Fibroblast of lung (primary cell): ENCODE measurements around the gene SWT1.

ENCODE experiments used
- EZH2 ChIP-seq: IDR thresholded peaks from 2 replicates; pipeline ENCODE4 v1.5.1; 2012; ENCODE audit warnings: low read length, control low read depth, mild to moderate bottlenecking; ENCODE audit errors: missing control alignments
- TF ChIP-seq, protein P1 (sequence below), 2 donors: IDR thresholded peaks in 1 of 2; conservative IDR thresholded peaks in 1 of 2; 1 replicate in 1 of 2; 2 replicates in 1 of 2; pipeline ENCODE4 v1.5.1; 2011 to 2012; ENCODE audit warnings: low read length in 2 of 2, control low read depth in 1 of 2, inconsistent platforms in 1 of 2, low read depth in 1 of 2, mild to moderate bottlenecking in 1 of 2

DNA sequence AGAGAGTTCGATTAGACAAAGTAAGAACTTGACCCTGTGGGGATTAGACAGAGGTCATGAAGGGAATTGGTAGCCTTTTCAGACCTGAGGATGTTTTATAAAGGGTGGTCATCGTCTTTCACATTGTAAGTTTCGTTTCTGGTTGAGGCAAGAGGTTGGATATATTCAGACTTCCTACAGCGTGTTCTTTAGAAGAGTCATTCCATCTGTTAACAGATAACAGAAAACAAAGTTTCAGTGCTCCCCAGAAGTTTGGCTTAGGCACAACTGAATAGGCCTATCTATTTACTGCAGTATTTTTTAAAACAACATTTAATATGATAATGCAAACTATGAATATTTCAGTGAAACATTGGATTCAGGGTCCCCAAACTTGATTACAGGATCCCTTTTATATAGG lies 177.2 kb downstream of the SWT1 start:
- TF ChIP-seq, protein P1, sequence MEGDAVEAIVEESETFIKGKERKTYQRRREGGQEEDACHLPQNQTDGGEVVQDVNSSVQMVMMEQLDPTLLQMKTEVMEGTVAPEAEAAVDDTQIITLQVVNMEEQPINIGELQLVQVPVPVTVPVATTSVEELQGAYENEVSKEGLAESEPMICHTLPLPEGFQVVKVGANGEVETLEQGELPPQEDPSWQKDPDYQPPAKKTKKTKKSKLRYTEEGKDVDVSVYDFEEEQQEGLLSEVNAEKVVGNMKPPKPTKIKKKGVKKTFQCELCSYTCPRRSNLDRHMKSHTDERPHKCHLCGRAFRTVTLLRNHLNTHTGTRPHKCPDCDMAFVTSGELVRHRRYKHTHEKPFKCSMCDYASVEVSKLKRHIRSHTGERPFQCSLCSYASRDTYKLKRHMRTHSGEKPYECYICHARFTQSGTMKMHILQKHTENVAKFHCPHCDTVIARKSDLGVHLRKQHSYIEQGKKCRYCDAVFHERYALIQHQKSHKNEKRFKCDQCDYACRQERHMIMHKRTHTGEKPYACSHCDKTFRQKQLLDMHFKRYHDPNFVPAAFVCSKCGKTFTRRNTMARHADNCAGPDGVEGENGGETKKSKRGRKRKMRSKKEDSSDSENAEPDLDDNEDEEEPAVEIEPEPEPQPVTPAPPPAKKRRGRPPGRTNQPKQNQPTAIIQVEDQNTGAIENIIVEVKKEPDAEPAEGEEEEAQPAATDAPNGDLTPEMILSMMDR (conservative IDR thresholded peaks at IDR 0.05 in 1 of 2, IDR thresholded peaks at IDR 0.05 in 1 of 2; ENCODE audit: low read depth in 1 of 2, low read length in 2 of 2) = no peak
- TF ChIP-seq EZH2 = no peak
